ENCODE results near the gene CCDC28A.

DNA sequence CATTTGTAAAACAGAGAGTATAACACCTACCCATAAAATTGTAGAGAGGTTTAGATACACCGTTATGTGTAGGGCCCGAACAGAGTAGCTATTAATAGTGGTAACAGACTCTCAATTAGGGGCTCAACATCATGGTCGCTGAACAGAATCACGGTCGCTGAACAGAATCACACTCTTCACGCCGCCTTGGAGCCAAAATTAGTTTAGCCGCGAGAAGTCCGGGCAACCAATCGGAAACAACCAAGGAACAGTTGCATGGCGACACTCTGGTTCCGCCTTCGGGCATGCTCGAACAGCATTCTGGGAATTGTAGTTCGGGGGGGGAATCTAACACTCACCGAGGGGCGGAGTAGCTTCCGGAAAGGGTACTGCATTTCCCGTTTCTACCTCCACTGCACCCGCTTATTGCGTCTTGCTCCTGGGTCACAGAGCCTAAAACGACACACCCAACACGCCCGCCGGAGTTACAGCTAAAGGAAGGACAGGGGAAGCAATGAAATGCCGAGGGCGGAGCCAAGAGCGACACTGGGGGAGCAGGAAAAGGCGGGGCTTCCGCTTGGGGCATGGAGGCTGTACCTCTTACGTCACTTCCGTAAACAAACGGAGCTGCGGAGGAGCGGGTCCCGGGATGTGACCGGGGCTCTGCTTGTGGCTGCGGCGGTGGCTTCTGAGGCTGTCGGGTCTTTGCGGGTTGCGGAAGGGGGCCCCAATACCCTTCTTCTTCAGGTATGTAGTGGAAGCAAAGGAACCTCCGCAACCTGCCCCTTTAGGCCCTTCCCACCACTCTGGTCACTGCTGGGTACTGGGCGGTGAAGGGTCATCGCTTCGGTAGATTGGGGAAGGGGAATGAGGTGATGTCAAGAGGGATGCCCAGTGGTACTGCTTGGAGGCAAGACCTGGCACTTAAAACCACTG lies at the start of gene CCDC28A:
- TF ChIP-seq, protein P1, sequence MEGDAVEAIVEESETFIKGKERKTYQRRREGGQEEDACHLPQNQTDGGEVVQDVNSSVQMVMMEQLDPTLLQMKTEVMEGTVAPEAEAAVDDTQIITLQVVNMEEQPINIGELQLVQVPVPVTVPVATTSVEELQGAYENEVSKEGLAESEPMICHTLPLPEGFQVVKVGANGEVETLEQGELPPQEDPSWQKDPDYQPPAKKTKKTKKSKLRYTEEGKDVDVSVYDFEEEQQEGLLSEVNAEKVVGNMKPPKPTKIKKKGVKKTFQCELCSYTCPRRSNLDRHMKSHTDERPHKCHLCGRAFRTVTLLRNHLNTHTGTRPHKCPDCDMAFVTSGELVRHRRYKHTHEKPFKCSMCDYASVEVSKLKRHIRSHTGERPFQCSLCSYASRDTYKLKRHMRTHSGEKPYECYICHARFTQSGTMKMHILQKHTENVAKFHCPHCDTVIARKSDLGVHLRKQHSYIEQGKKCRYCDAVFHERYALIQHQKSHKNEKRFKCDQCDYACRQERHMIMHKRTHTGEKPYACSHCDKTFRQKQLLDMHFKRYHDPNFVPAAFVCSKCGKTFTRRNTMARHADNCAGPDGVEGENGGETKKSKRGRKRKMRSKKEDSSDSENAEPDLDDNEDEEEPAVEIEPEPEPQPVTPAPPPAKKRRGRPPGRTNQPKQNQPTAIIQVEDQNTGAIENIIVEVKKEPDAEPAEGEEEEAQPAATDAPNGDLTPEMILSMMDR (IDR thresholded peaks at IDR 0.05) = peak in 1 of 4 experiments; percentile 30
- peak; percentile 63 to 75 for TF ChIP-seq POLR2A (IDR thresholded peaks at IDR 0.05)
